GM23338 (cell line): ENCODE measurements around the gene INO80C. TPM values are rescaled to one million over a fixed set of nuclear protein-coding genes. Genes with fewer than 3 reads are reported as not detected.

Experiments
- ATAC-seq: fragments of 200-7000 bp; cut with Tn5 transposase; 3 replicates; pipeline ENCODE4 v1.9.1; 2020
- DNase-seq: peaks from one replicate; pipeline ENCODE4 v3.0.0-alpha.2; 2015; ENCODE audit warnings: low spot score
- H2AFZ ChIP-seq: fragments of 200-600 bp; sonication (generic); 2 replicates; pipeline ENCODE4 v1.8.0; 2016; ENCODE audit warnings: antibody characterized with exemption, mild to moderate bottlenecking, moderate library complexity
- H3F3A ChIP-seq: fragments of 200-600 bp; sonication (generic); replicated peaks from 2 replicates; pipeline ENCODE4 v1.8.0; 2017; ENCODE audit warnings: antibody characterized with exemption, mixed run types, low read depth
- H3K27ac ChIP-seq: fragments of 200-600 bp; sonication (generic); 2 replicates; pipeline ENCODE4 v1.6.1; 2016; ENCODE audit warnings: low read depth
- H3K27me3 ChIP-seq: fragments of 200-600 bp; sonication (generic); 2 replicates; pipeline ENCODE4 v1.8.0; 2016; ENCODE audit warnings: mild to moderate bottlenecking, mixed run types, moderate library complexity; ENCODE audit not compliant: insufficient read depth
- H3K36me3 ChIP-seq: fragments of 200-600 bp; sonication (generic); 2 replicates; pipeline ENCODE4 v1.8.0; 2016; ENCODE audit warnings: mild to moderate bottlenecking; ENCODE audit not compliant: insufficient read depth
- H3K4me1 ChIP-seq: fragments of 200-600 bp; sonication (generic); 2 replicates; pipeline ENCODE4 v1.8.0; 2016; ENCODE audit warnings: mild to moderate bottlenecking, moderate library complexity; ENCODE audit not compliant: insufficient read depth
- H3K4me2 ChIP-seq: fragments of 200-600 bp; sonication (generic); 2 replicates; pipeline ENCODE4 v1.7.1; 2017; ENCODE audit warnings: mixed run types
- H3K4me3 ChIP-seq: fragments of 200-600 bp; sonication (generic); 2 replicates; pipeline ENCODE4 v1.6.1; 2016; ENCODE audit warnings: mixed run types
- H3K79me2 ChIP-seq: fragments of 200-600 bp; sonication (generic); replicated peaks from 2 replicates; pipeline ENCODE4 v1.8.0; 2017; ENCODE audit warnings: mild to moderate bottlenecking; ENCODE audit not compliant: insufficient read depth
- H3K9me2 ChIP-seq: fragments of 200-600 bp; sonication (generic); 2 replicates; pipeline ENCODE4 v1.8.0; 2017; ENCODE audit not compliant: insufficient read depth
- H4K20me1 ChIP-seq: fragments of 200-600 bp; sonication (generic); replicated peaks from 2 replicates; pipeline ENCODE4 v1.8.0; 2017; ENCODE audit warnings: mild to moderate bottlenecking; ENCODE audit not compliant: insufficient read depth
- H3K27ac Mint-ChIP-seq: 2 replicates; pipeline ENCODE4 v1.8.0; 2020; ENCODE audit warnings: inconsistent platforms, mild to moderate bottlenecking, moderate library complexity, mixed read lengths
- H3K27me3 Mint-ChIP-seq: 3 replicates; pipeline ENCODE4 v1.8.0; 2022; ENCODE audit warnings: low read depth, mild to moderate bottlenecking, moderate library complexity, mixed read lengths, inconsistent platforms; ENCODE audit not compliant: insufficient read depth, poor library complexity
- H3K36me3 Mint-ChIP-seq: 3 replicates; pipeline ENCODE4 v1.8.0; 2021; ENCODE audit warnings: low read depth, mild to moderate bottlenecking, inconsistent platforms, moderate library complexity, mixed read lengths
- H3K4me1 Mint-ChIP-seq: 3 replicates; pipeline ENCODE4 v1.8.0; 2020; ENCODE audit warnings: mild to moderate bottlenecking, inconsistent platforms, mixed read lengths
- H3K4me3 Mint-ChIP-seq: 3 replicates; pipeline ENCODE4 v1.8.0; 2021; ENCODE audit warnings: moderate library complexity, mild to moderate bottlenecking, inconsistent platforms, mixed read lengths
- H3K9me3 Mint-ChIP-seq: 3 replicates; pipeline ENCODE4 v1.8.0; 2020; ENCODE audit warnings: moderate library complexity, mild to moderate bottlenecking, inconsistent platforms, mixed read lengths
- CREB1 ChIP-seq: fragments of 250-450 bp; sonication (Bioruptor Pico); IDR thresholded peaks from 2 replicates; pipeline ENCODE4 v1.5.0; 2020; ENCODE audit warnings: low read depth, mild to moderate bottlenecking, moderate library complexity
- ETS1 ChIP-seq: IDR thresholded peaks from 2 replicates; pipeline ENCODE4 v1.6.1; 2016; ENCODE audit warnings: antibody characterized with exemption
- EZH2 ChIP-seq: fragments of 200-600 bp; sonication (generic); IDR thresholded peaks from one replicate; pipeline ENCODE4 v1.8.0; 2017; ENCODE audit warnings: antibody characterized with exemption, mild to moderate bottlenecking, low read depth; ENCODE audit not compliant: unreplicated experiment
- EZH2phosphoT487 ChIP-seq: fragments of 200-600 bp; sonication (generic); IDR thresholded peaks from one replicate; pipeline ENCODE4 v1.8.1; 2018; ENCODE audit warnings: antibody characterized with exemption; ENCODE audit not compliant: unreplicated experiment
- JUNB ChIP-seq: IDR thresholded peaks from one replicate; pipeline ENCODE4 v1.6.1; 2016; ENCODE audit warnings: antibody characterized with exemption; ENCODE audit not compliant: unreplicated experiment
- NANOG ChIP-seq: IDR thresholded peaks from 2 replicates; pipeline ENCODE4 v1.6.1; 2016; ENCODE audit warnings: antibody characterized with exemption, borderline replicate concordance
- POLR2AphosphoS5 ChIP-seq: IDR thresholded peaks from 2 replicates; pipeline ENCODE4 v1.6.1; 2016; ENCODE audit warnings: antibody characterized with exemption, low read depth
- STAT1 ChIP-seq: IDR thresholded peaks from one replicate; pipeline ENCODE4 v1.6.1; 2016; ENCODE audit warnings: antibody characterized with exemption; ENCODE audit not compliant: unreplicated experiment
- ZNF114 ChIP-seq: fragments of 250-450 bp; sonication (Bioruptor Pico); IDR thresholded peaks from 2 replicates; pipeline ENCODE4 v1.5.0; 2020; ENCODE audit warnings: mild to moderate bottlenecking, moderate library complexity
- ZNF331 ChIP-seq: fragments of 250-450 bp; sonication (Bioruptor Pico); IDR thresholded peaks from 2 replicates; pipeline ENCODE4 v1.5.0; 2020; ENCODE audit warnings: low read depth, mild to moderate bottlenecking, moderate library complexity
- polyA plus RNA-seq: library from polyadenylated mRNA; unstranded; fragments of >200 nt; fragmentation: Nextera tagmentation; extraction: Ambion mirVana; gene quantifications from 2 replicates; pipeline ENCODE4 v1.2.1, GENCODE V29; 2016
- total RNA-seq: library from RNA; depleted of rRNA; stranded (reverse); fragments of >200 nt; shearing (Covaris generic); gene quantifications from 2 replicates; pipeline ENCODE4 v1.2.3, GENCODE V29; 2014
- TF ChIP-seq, protein P1 (sequence below): fragments of 250-450 bp; sonication (Bioruptor Pico); IDR thresholded peaks from 2 replicates; pipeline ENCODE4 v1.5.0; 2020; ENCODE audit warnings: mild to moderate bottlenecking, moderate library complexity
- TF ChIP-seq, protein P2 (sequence below), 2 experiments: fragments of 200-600 bp in 1 of 2; sonication (generic) in 1 of 2; conservative IDR thresholded peaks; 2 replicates each; pipeline versions ENCODE4 v1.5.1 to v1.6.1; 2016 to 2017; ENCODE audit warnings: antibody characterized with exemption in 2 of 2, low read depth in 2 of 2, mild to moderate bottlenecking in 2 of 2, moderate library complexity in 1 of 2
- TF ChIP-seq, protein P3 (sequence below): IDR thresholded peaks from one replicate; pipeline ENCODE4 v1.6.1; 2018; ENCODE audit warnings: antibody characterized with exemption; ENCODE audit not compliant: unreplicated experiment

INO80C gene
- total and polyA plus RNA-seq, 2 experiments from 2014 or later, result 16.3 to 52.3 TPM

GRCh38 chr18:35455926-35456763 lies 41.6 kb downstream of the INO80C start:
- Mint-ChIP-seq H3K4me3 (no peak overlapping the region), H3K27ac (no peak overlapping the region), H3K4me1 (peaks cover 14% of the 10 kb centered on the region), H3K9me3 (no peaks in the 10 kb centered on the region; the same call in 2 of the 3 replicates), H3K27me3 (no peaks in the 10 kb centered on the region), H3K36me3 (no peaks in the 10 kb centered on the region)
- ATAC-seq, result no peak
- Histone ChIP-seq H4K20me1 (no peaks in the 10 kb centered on the region), H3F3A (no peaks in the 10 kb centered on the region), H3K27me3 (no peaks in the 10 kb centered on the region), H3K4me1 (peaks cover 9% of the 10 kb centered on the region; the same call in 1 of the 2 replicates), H3K4me2 (no peak overlapping the region), H3K9me2 (peaks cover 6% of the 10 kb centered on the region; the same call in 1 of the 2 replicates), H3K27ac (no peak overlapping the region), H3K36me3 (no peaks in the 10 kb centered on the region), H3K79me2 (no peaks in the 10 kb centered on the region), H2AFZ (no peak overlapping the region; the same call in 1 of the 2 replicates), H3K4me3 (no peak overlapping the region)
- no peak for DNase-seq
- TF ChIP-seq EZH2phosphoT487, result no peak
- no peak for TF ChIP-seq JUNB
- TF ChIP-seq, protein P1, sequence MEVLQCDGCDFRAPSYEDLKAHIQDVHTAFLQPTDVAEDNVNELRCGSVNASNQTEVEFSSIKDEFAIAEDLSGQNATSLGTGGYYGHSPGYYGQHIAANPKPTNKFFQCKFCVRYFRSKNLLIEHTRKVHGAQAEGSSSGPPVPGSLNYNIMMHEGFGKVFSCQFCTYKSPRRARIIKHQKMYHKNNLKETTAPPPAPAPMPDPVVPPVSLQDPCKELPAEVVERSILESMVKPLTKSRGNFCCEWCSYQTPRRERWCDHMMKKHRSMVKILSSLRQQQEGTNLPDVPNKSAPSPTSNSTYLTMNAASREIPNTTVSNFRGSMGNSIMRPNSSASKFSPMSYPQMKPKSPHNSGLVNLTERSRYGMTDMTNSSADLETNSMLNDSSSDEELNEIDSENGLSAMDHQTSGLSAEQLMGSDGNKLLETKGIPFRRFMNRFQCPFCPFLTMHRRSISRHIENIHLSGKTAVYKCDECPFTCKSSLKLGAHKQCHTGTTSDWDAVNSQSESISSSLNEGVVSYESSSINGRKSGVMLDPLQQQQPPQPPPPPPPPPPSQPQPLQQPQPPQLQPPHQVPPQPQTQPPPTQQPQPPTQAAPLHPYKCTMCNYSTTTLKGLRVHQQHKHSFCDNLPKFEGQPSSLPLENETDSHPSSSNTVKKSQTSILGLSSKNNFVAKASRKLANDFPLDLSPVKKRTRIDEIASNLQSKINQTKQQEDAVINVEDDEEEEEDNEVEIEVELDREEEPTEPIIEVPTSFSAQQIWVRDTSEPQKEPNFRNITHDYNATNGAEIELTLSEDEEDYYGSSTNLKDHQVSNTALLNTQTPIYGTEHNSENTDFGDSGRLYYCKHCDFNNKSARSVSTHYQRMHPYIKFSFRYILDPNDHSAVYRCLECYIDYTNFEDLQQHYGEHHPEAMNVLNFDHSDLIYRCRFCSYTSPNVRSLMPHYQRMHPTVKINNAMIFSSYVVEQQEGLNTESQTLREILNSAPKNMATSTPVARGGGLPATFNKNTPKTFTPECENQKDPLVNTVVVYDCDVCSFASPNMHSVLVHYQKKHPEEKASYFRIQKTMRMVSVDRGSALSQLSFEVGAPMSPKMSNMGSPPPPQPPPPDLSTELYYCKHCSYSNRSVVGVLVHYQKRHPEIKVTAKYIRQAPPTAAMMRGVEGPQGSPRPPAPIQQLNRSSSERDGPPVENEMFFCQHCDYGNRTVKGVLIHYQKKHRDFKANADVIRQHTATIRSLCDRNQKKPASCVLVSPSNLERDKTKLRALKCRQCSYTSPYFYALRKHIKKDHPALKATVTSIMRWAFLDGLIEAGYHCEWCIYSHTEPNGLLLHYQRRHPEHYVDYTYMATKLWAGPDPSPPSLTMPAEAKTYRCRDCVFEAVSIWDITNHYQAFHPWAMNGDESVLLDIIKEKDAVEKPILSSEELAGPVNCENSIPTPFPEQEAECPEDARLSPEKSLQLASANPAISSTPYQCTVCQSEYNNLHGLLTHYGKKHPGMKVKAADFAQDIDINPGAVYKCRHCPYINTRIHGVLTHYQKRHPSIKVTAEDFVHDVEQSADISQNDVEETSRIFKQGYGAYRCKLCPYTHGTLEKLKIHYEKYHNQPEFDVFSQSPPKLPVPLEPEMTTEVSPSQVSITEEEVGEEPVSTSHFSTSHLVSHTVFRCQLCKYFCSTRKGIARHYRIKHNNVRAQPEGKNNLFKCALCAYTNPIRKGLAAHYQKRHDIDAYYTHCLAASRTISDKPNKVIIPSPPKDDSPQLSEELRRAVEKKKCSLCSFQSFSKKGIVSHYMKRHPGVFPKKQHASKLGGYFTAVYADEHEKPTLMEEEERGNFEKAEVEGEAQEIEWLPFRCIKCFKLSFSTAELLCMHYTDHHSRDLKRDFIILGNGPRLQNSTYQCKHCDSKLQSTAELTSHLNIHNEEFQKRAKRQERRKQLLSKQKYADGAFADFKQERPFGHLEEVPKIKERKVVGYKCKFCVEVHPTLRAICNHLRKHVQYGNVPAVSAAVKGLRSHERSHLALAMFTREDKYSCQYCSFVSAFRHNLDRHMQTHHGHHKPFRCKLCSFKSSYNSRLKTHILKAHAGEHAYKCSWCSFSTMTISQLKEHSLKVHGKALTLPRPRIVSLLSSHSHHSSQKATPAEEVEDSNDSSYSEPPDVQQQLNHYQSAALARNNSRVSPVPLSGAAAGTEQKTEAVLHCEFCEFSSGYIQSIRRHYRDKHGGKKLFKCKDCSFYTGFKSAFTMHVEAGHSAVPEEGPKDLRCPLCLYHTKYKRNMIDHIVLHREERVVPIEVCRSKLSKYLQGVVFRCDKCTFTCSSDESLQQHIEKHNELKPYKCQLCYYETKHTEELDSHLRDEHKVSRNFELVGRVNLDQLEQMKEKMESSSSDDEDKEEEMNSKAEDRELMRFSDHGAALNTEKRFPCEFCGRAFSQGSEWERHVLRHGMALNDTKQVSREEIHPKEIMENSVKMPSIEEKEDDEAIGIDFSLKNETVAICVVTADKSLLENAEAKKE (CRISPR knock-in tag), result no peak
- TF ChIP-seq, protein P2, sequence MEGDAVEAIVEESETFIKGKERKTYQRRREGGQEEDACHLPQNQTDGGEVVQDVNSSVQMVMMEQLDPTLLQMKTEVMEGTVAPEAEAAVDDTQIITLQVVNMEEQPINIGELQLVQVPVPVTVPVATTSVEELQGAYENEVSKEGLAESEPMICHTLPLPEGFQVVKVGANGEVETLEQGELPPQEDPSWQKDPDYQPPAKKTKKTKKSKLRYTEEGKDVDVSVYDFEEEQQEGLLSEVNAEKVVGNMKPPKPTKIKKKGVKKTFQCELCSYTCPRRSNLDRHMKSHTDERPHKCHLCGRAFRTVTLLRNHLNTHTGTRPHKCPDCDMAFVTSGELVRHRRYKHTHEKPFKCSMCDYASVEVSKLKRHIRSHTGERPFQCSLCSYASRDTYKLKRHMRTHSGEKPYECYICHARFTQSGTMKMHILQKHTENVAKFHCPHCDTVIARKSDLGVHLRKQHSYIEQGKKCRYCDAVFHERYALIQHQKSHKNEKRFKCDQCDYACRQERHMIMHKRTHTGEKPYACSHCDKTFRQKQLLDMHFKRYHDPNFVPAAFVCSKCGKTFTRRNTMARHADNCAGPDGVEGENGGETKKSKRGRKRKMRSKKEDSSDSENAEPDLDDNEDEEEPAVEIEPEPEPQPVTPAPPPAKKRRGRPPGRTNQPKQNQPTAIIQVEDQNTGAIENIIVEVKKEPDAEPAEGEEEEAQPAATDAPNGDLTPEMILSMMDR (conservative IDR thresholded peaks at IDR 0.05; ENCODE audit: low read depth in 2 of 2), result no peak
- TF ChIP-seq ETS1, result no peak
- no peak for TF ChIP-seq ZNF114 (CRISPR knock-in tag)
- no peak for TF ChIP-seq POLR2AphosphoS5
- TF ChIP-seq, protein P3, sequence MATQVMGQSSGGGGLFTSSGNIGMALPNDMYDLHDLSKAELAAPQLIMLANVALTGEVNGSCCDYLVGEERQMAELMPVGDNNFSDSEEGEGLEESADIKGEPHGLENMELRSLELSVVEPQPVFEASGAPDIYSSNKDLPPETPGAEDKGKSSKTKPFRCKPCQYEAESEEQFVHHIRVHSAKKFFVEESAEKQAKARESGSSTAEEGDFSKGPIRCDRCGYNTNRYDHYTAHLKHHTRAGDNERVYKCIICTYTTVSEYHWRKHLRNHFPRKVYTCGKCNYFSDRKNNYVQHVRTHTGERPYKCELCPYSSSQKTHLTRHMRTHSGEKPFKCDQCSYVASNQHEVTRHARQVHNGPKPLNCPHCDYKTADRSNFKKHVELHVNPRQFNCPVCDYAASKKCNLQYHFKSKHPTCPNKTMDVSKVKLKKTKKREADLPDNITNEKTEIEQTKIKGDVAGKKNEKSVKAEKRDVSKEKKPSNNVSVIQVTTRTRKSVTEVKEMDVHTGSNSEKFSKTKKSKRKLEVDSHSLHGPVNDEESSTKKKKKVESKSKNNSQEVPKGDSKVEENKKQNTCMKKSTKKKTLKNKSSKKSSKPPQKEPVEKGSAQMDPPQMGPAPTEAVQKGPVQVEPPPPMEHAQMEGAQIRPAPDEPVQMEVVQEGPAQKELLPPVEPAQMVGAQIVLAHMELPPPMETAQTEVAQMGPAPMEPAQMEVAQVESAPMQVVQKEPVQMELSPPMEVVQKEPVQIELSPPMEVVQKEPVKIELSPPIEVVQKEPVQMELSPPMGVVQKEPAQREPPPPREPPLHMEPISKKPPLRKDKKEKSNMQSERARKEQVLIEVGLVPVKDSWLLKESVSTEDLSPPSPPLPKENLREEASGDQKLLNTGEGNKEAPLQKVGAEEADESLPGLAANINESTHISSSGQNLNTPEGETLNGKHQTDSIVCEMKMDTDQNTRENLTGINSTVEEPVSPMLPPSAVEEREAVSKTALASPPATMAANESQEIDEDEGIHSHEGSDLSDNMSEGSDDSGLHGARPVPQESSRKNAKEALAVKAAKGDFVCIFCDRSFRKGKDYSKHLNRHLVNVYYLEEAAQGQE, result no peak
- TF ChIP-seq NANOG, result no peak
- TF ChIP-seq STAT1, result no peak
- no peak for TF ChIP-seq EZH2
- TF ChIP-seq CREB1 (CRISPR knock-in tag), result no peak
- TF ChIP-seq ZNF331, result no peak
